ENCODE data around the gene PPP1R1B. TPM values are rescaled to one million over a fixed set of nuclear protein-coding genes. Genes with fewer than 3 reads are reported as not detected.

PPP1R1B gene
- total and polyA plus RNA-seq, 9 of the 15 experiments (the other 6 are each of a cell fraction or from before 2014, with no cell fraction given), result 0.07 to 0.18 (median 0.10) TPM; not detected in 4

GRCh38 chr17:39667945-39668924 lies 41.5 kb downstream of the PPP1R1B start, which contains the start of gene PNMT (continued):
- TF ChIP-seq E2F1 (CRISPR knock-in tag; IDR thresholded peaks at IDR 0.05) (no peak), MBD2 (IDR thresholded peaks at IDR 0.05; ENCODE audit: borderline replicate concordance, low read depth) (no peak), PRMT5 (CRISPR knock-in tag; IDR thresholded peaks at IDR 0.05) (no peak), MAZ (CRISPR knock-in tag; conservative IDR thresholded peaks at IDR 0.05 in 1 of 2, IDR thresholded peaks at IDR 0.05 in 1 of 2) (peak; percentile 81 to 85), SREBF1 (IDR thresholded peaks at IDR 0.05; ENCODE audit: borderline replicate concordance, low read depth, low read length) (no peak), DEAF1 (CRISPR knock-in tag; IDR thresholded peaks at IDR 0.05) (0 out of 2 replicates have a peak, but pooled peaks have one; percentile 6), ZFPM2 (CRISPR knock-in tag; IDR thresholded peaks at IDR 0.05) (0 out of 2 replicates have a peak, but pooled peaks have one; percentile 70), ZNF780A (CRISPR knock-in tag; IDR thresholded peaks at IDR 0.05) (no peak), USF2 (CRISPR knock-in tag; IDR thresholded peaks at IDR 0.05) (no peak), DPF2 (IDR thresholded peaks at IDR 0.05) (peak; percentile 51; the same call in 1 of the 2 replicates), CBX2 (IDR thresholded peaks at IDR 0.05; ENCODE audit: insufficient read depth, low read length, poor library complexity, severe bottlenecking) (no peak), BRD9 (IDR thresholded peaks at IDR 0.05; ENCODE audit: low read depth, partially characterized antibody) (no peak), FOXJ2 (tag; IDR thresholded peaks at IDR 0.05) (no peak), ATF6 (CRISPR knock-in tag; IDR thresholded peaks at IDR 0.05) (no peak), ZNF644 (tag; IDR thresholded peaks at IDR 0.05; ENCODE audit: low read depth) (peak; percentile 45; the same call in 1 of the 2 replicates), NBN (IDR thresholded peaks at IDR 0.05; ENCODE audit: low read depth) (peak; percentile 39; the same call in 1 of the 2 replicates), ZNF445 (CRISPR knock-in tag; IDR thresholded peaks at IDR 0.05; ENCODE audit: low read depth) (no peak), ZBTB1 (CRISPR knock-in tag; IDR thresholded peaks at IDR 0.05; ENCODE audit: borderline replicate concordance, low read depth) (no peak), WHSC1 (IDR thresholded peaks at IDR 0.05; ENCODE audit: low read length) (no peak), GTF2F1 (IDR thresholded peaks at IDR 0.05; ENCODE audit: low read depth, low read length) (peak; percentile 38; the same call in 1 of the 2 replicates)
